Mesodermal cell (in vitro differentiated cells): ENCODE results near the gene OSTN.

ENCODE experiments used
- H3K27ac ChIP-seq: 2 replicates; pipeline ENCODE4 v1.7.0; 2013; ENCODE audit warnings: mild to moderate bottlenecking, low read depth, low read length, moderate library complexity; ENCODE audit not compliant: severe bottlenecking
- H3K36me3 ChIP-seq: 2 replicates; pipeline ENCODE4 v1.7.1; 2013; ENCODE audit warnings: mild to moderate bottlenecking, low read length, moderate library complexity; ENCODE audit not compliant: control insufficient read depth, insufficient read depth
- H3K4me1 ChIP-seq: one replicate; pipeline ENCODE4 v1.7.1; 2013; ENCODE audit warnings: mild to moderate bottlenecking, low read length; ENCODE audit not compliant: insufficient read depth, control insufficient read depth, poor library complexity, severe bottlenecking
- H3K4me3 ChIP-seq: 2 replicates; pipeline ENCODE4 v1.7.0; 2013; ENCODE audit warnings: low read length, control low read depth, mild to moderate bottlenecking; ENCODE audit not compliant: insufficient read depth, poor library complexity, severe bottlenecking; ENCODE audit errors: extremely low read depth
- H3K9me3 ChIP-seq: 2 replicates; pipeline ENCODE4 v1.7.1; 2013; ENCODE audit warnings: mild to moderate bottlenecking, low read length, moderate library complexity; ENCODE audit not compliant: control insufficient read depth
- WGBS, 2 experiments: methylation state at CpG; one replicate each; pipeline ENCODE4 v1.1.5; 2013; ENCODE audit warnings: missing lambda C conversion rate in 2 of 2; ENCODE audit not compliant: insufficient coverage in 2 of 2; 5-methylcytosine and 5-hydroxymethylcytosine counted together

Gene OSTN

GRCh38 chr3:191292243-191293015 is 93.4 kb downstream of the OSTN start:
- H3K36me3 ChIP-seq, result no peaks in the 10 kb centered on the region
- no peak overlapping the region for H3K27ac ChIP-seq
- no CpG with 5 or more reads among the region's 5 CpGs for WGBS, 2 experiments
- no peaks in the 10 kb centered on the region for H3K9me3 ChIP-seq
- no peak overlapping the region for H3K4me3 ChIP-seq
- H3K4me1 ChIP-seq, result no peaks in the 10 kb centered on the region

DNA sequence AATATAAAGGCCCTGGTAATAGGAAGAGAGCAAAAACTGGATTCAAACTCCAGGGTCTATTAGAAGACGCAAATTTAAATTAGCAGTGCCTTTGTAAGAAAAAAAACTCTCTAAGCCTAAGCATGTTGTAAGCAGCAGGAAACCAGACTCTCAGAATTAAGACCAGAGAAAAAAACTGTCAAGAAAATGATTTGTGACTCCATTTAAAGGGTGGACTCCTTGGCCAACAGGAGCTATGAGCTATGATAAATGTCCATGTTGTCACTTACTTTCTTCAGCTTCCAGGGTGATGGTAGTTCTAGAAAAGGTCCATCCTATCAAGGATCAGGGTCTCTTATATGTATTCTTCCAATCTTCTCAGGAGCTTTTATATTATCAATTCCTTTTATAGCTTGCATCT is 95.2 kb downstream of the OSTN start:
- no peaks in the 10 kb centered on the region for H3K36me3 ChIP-seq
- 100% methylated on average over 1 of the region's 1 CpG; no CpG with 5 or more reads in 1 of the 2 experiments for WGBS, 2 experiments

DNA sequence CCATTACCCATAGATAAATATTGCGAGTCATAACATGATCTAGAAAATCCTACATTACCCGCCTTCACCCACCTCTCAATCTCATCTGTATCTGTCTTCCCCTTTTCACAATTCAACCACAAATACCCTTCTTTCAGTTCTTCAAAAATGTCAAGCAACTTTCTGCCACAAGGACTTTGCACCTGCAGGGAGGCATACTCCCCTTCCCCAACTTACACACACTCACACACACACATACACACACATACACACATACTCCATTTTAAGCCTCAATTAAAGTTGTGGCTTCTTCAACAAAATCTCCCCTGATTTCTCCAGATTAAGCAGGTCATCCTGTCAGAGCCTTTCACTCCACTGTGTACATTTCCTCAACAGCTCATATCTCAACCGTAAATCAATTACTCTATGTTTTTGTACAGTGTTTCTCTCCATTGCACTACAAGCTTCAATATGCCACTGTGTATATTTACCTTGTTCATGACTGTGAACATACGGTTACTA is 97.0 kb downstream of the OSTN start:
- Histone ChIP-seq H3K4me1 (no peaks in the 10 kb centered on the region), H3K27ac (no peak overlapping the region), H3K36me3 (no peaks in the 10 kb centered on the region), H3K9me3 (no peaks in the 10 kb centered on the region), H3K4me3 (no peak overlapping the region)
- WGBS, 2 experiments, result 91 to 100% methylated on average over 3 of the region's 4 CpGs

More for the DNA sequence above, 95.2 kb downstream of the OSTN start:
- Histone ChIP-seq H3K4me3 (no peak overlapping the region), H3K9me3 (no peaks in the 10 kb centered on the region), H3K27ac (no peak overlapping the region), H3K4me1 (no peaks in the 10 kb centered on the region)

- Histone ChIP-seq H3K9me3 (no peaks in the 10 kb centered on the region), H3K36me3 (no peaks in the 10 kb centered on the region), H3K4me3 (no peak overlapping the region), H3K27ac (no peak overlapping the region), H3K4me1 (peaks cover 4% of the 10 kb centered on the region)
Measured at GRCh38 chr3:191298846-191299245, 99.8 kb downstream of the OSTN start.

- Histone ChIP-seq H3K9me3 (no peaks in the 10 kb centered on the region), H3K27ac (no peak overlapping the region), H3K4me3 (no peak overlapping the region), H3K4me1 (peaks cover 4% of the 10 kb centered on the region), H3K36me3 (no peaks in the 10 kb centered on the region)
- WGBS, 2 experiments, result no CpG with 5 or more reads among the region's 1 CpG
Measured at GRCh38 chr3:191300422-191300821, 101.4 kb downstream of the OSTN start.

DNA sequence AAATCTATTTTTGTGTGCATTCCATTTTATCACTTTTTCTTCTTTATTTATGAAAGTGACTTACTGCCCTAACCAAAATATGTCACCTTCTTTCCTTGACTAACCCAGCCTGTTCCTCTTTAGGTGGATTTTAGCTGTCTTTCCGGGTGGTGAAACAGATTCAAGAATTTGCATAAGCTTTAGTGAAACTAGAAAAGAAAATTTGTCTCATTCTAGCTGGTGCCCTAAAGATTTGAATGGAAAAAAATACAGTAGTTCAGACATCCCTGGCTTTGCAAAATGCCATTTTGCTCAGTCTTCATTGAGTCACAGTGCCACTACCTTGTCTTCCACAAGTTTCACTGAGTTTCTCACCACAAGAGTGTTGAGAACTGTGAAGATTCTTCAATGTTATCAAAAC is 102.0 kb downstream of the OSTN start:
- H3K4me1 ChIP-seq, result peaks cover 4% of the 10 kb centered on the region
- H3K9me3 ChIP-seq, result no peaks in the 10 kb centered on the region
- WGBS, 2 experiments, result 100% methylated on average over 1 of the region's 1 CpG; no CpG with 5 or more reads in 1 of the 2 experiments
- H3K36me3 ChIP-seq, result no peaks in the 10 kb centered on the region
- no peak overlapping the region for H3K4me3 ChIP-seq
- H3K27ac ChIP-seq, result no peak overlapping the region

DNA sequence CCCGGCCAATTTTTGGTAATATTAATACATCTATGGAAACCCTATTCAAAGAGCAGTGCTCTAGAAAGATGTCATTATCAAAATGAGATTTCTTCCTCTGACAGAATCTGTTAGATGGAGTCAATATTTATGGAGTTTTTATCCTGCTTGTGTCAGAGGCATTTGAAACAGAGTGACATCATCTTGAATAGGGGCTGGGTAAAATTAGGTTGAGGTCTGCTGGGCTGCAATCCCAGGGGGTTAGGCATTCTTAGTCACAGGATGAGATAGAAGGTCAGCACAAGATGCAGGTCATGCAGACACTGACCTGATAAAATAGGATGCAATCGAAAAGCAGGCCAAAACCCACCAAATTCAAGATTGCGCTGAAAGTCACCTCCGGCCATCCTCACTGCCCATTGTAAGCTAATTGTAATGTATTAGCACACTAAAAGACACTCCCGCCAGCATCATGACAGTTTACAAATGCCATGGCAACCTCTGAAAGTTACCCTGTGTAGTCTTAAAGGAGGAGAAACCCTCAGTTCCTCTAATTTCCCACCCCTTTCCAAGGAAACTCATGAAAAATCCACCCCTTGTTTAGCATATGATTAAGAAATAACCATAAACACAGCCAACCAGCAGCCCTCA is 102.9 kb downstream of the OSTN start:
- no peak overlapping the region for H3K27ac ChIP-seq
- H3K9me3 ChIP-seq, result no peaks in the 10 kb centered on the region
- H3K36me3 ChIP-seq, result no peaks in the 10 kb centered on the region
- H3K4me3 ChIP-seq, result no peak overlapping the region
- H3K4me1 ChIP-seq, result peaks cover 4% of the 10 kb centered on the region
- WGBS, 2 experiments, result 40% methylated on average over 2 of the region's 5 CpGs; no CpG with 5 or more reads in 1 of the 2 experiments

- H3K27ac ChIP-seq, result no peak overlapping the region
Measured at GRCh38 chr3:191302451-191302850, 103.4 kb downstream of the OSTN start.

GRCh38 chr3:191303596-191303995 is 104.6 kb downstream of the OSTN start:
- Histone ChIP-seq H3K27ac (no peak overlapping the region), H3K4me1 (peaks cover 4% of the 10 kb centered on the region), H3K9me3 (no peaks in the 10 kb centered on the region), H3K36me3 (no peaks in the 10 kb centered on the region), H3K4me3 (no peak overlapping the region)
- WGBS, 2 experiments, result 100% methylated on average over 2 to 3 of the region's 3 CpGs

More at GRCh38 chr3:191302451-191302850, 103.4 kb downstream of the OSTN start:
- H3K36me3 ChIP-seq, result no peaks in the 10 kb centered on the region
- no peak overlapping the region for H3K4me3 ChIP-seq
- H3K9me3 ChIP-seq, result no peaks in the 10 kb centered on the region
- 83% methylated on average over 1 of the region's 2 CpGs; no CpG with 5 or more reads in 1 of the 2 experiments for WGBS, 2 experiments
- peaks cover 4% of the 10 kb centered on the region for H3K4me1 ChIP-seq

GRCh38 chr3:191306428-191306827 is 107.4 kb downstream of the OSTN start:
- Histone ChIP-seq H3K36me3 (no peaks in the 10 kb centered on the region), H3K4me1 (peaks cover 4% of the 10 kb centered on the region), H3K4me3 (no peak overlapping the region), H3K9me3 (no peaks in the 10 kb centered on the region), H3K27ac (no peak overlapping the region)
- WGBS, 2 experiments, result 80 to 86% methylated on average over 1 to 3 of the region's 4 CpGs

- 87 to 88% methylated on average over 4 of the region's 4 CpGs for WGBS, 2 experiments
- no peak overlapping the region for H3K4me3 ChIP-seq
- no peaks in the 10 kb centered on the region for H3K36me3 ChIP-seq
- no peak overlapping the region for H3K27ac ChIP-seq
- no peaks in the 10 kb centered on the region for H3K9me3 ChIP-seq
- H3K4me1 ChIP-seq, result no peaks in the 10 kb centered on the region
Measured at GRCh38 chr3:191307341-191307740, 108.3 kb downstream of the OSTN start.
